ENCODE data around the gene SNTG2. TPM values are rescaled to one million over a fixed set of nuclear protein-coding genes. Genes with fewer than 3 reads are reported as not detected.

Gene SNTG2
- total and polyA plus RNA-seq, 2 donors (not counting 1 experiment from before 2014, with no cell fraction given): 0.06 TPM; not detected in 1

- H3K9ac ChIP-seq (ENCODE audit: insufficient read depth, low read length): no peak overlapping the region
- no peak overlapping the region for H2AFZ ChIP-seq (ENCODE audit: low read length)
- H3K4me3 ChIP-seq (replicated peaks in 1 of 4; ENCODE audit: control extremely low read depth in 1 of 4, insufficient read depth in 1 of 4, low read depth in 3 of 4, low read length in 4 of 4): no peak overlapping the region
- no peaks in the 10 kb centered on the region for H4K20me1 ChIP-seq (ENCODE audit: control insufficient read depth, extremely low read depth, insufficient read depth, low read length)
- H3K9me3 ChIP-seq (ENCODE audit: control insufficient read depth, insufficient read depth, low read depth, low read length): no peaks in the 10 kb centered on the region
- no peak for TF ChIP-seq EZH2 (IDR thresholded peaks at IDR 0.05; ENCODE audit: low read length, missing control alignments)
- TF ChIP-seq CTCF (conservative IDR thresholded peaks at IDR 0.05 in 1 of 2, IDR thresholded peaks at IDR 0.05 in 1 of 2; ENCODE audit: low read depth in 1 of 2, low read length in 2 of 2): no peak
- no peak for DNase-seq (ENCODE audit: low read depth in 2 of 2)
- H3K27ac ChIP-seq (ENCODE audit: insufficient read depth, low read length): no peak overlapping the region
- no peaks in the 10 kb centered on the region for H3K27me3 ChIP-seq (ENCODE audit: control insufficient read depth, insufficient read depth, low read length)
- H3K4me2 ChIP-seq (ENCODE audit: extremely low read depth, insufficient read depth, low read length): no peak overlapping the region
- no peaks in the 10 kb centered on the region for H3K79me2 ChIP-seq (ENCODE audit: control insufficient read depth, insufficient read depth, low read length)
- no peaks in the 10 kb centered on the region for H3K36me3 ChIP-seq (ENCODE audit: control insufficient read depth, insufficient read depth, low read length)
- no peaks in the 10 kb centered on the region for H3K4me1 ChIP-seq (ENCODE audit: control insufficient read depth, extremely low read depth, insufficient read depth, low read length)
Measured at GRCh38 chr2:961786-962185, 11.1 kb downstream of the SNTG2 start.

- no peak overlapping the region for H2AFZ ChIP-seq (ENCODE audit: low read length)
- no peak overlapping the region for H3K4me3 ChIP-seq (replicated peaks in 1 of 4; ENCODE audit: control extremely low read depth in 1 of 4, insufficient read depth in 1 of 4, low read depth in 3 of 4, low read length in 4 of 4)
- H4K20me1 ChIP-seq (ENCODE audit: control insufficient read depth, extremely low read depth, insufficient read depth, low read length): no peaks in the 10 kb centered on the region
- no peak for TF ChIP-seq CTCF (conservative IDR thresholded peaks at IDR 0.05 in 1 of 2, IDR thresholded peaks at IDR 0.05 in 1 of 2; ENCODE audit: low read depth in 1 of 2, low read length in 2 of 2)
- TF ChIP-seq EZH2 (IDR thresholded peaks at IDR 0.05; ENCODE audit: low read length, missing control alignments): no peak
- H3K27me3 ChIP-seq (ENCODE audit: control insufficient read depth, insufficient read depth, low read length): no peaks in the 10 kb centered on the region
- no peak overlapping the region for H3K4me2 ChIP-seq (ENCODE audit: extremely low read depth, insufficient read depth, low read length)
- H3K27ac ChIP-seq (ENCODE audit: insufficient read depth, low read length): no peak overlapping the region
- H3K9ac ChIP-seq (ENCODE audit: insufficient read depth, low read length): no peak overlapping the region
- DNase-seq (ENCODE audit: low read depth in 2 of 2): no peak
- no peaks in the 10 kb centered on the region for H3K36me3 ChIP-seq (ENCODE audit: control insufficient read depth, insufficient read depth, low read length)
- H3K9me3 ChIP-seq (ENCODE audit: control insufficient read depth, insufficient read depth, low read depth, low read length): no peaks in the 10 kb centered on the region
- no peaks in the 10 kb centered on the region for H3K4me1 ChIP-seq (ENCODE audit: control insufficient read depth, extremely low read depth, insufficient read depth, low read length)
- H3K79me2 ChIP-seq (ENCODE audit: control insufficient read depth, insufficient read depth, low read length): no peaks in the 10 kb centered on the region
Measured at GRCh38 chr2:963876-964275, 13.2 kb downstream of the SNTG2 start.

- DNase-seq (ENCODE audit: low read depth in 2 of 2): no peak
- Histone ChIP-seq H3K4me3 (replicated peaks in 1 of 4; ENCODE audit: control extremely low read depth in 1 of 4, insufficient read depth in 1 of 4, low read depth in 3 of 4, low read length in 4 of 4) (no peak overlapping the region), H3K79me2 (ENCODE audit: control insufficient read depth, insufficient read depth, low read length) (no peaks in the 10 kb centered on the region), H3K4me1 (ENCODE audit: control insufficient read depth, extremely low read depth, insufficient read depth, low read length) (no peaks in the 10 kb centered on the region), H4K20me1 (ENCODE audit: control insufficient read depth, extremely low read depth, insufficient read depth, low read length) (no peaks in the 10 kb centered on the region), H3K27me3 (ENCODE audit: control insufficient read depth, insufficient read depth, low read length) (no peaks in the 10 kb centered on the region), H3K27ac (ENCODE audit: insufficient read depth, low read length) (no peak overlapping the region), H3K9me3 (ENCODE audit: control insufficient read depth, insufficient read depth, low read depth, low read length) (no peaks in the 10 kb centered on the region), H2AFZ (ENCODE audit: low read length) (no peak overlapping the region), H3K36me3 (ENCODE audit: control insufficient read depth, insufficient read depth, low read length) (no peaks in the 10 kb centered on the region), H3K4me2 (ENCODE audit: extremely low read depth, insufficient read depth, low read length) (no peak overlapping the region), H3K9ac (ENCODE audit: insufficient read depth, low read length) (no peak overlapping the region)
- TF ChIP-seq EZH2 (IDR thresholded peaks at IDR 0.05; ENCODE audit: low read length, missing control alignments) (no peak), CTCF (conservative IDR thresholded peaks at IDR 0.05 in 1 of 2, IDR thresholded peaks at IDR 0.05 in 1 of 2; ENCODE audit: low read depth in 1 of 2, low read length in 2 of 2) (no peak)
Measured at GRCh38 chr2:964562-964961, 13.9 kb downstream of the SNTG2 start.
